Ishikawa (cell line): ENCODE measurements around the gene RCAN2.

ENCODE experiments used
- CEBPB ChIP-seq: IDR thresholded peaks from 2 replicates; pipeline ENCODE4 v1.6.1; 2012
- EGR1 ChIP-seq: IDR thresholded peaks from 2 replicates; pipeline ENCODE4 v1.6.1; 2012
- EP300 ChIP-seq: IDR thresholded peaks from 2 replicates; pipeline ENCODE4 v1.6.1; 2012; ENCODE audit warnings: borderline replicate concordance
- MAX ChIP-seq: IDR thresholded peaks from 2 replicates; pipeline ENCODE4 v1.6.1; 2012
- NFIC ChIP-seq: IDR thresholded peaks from 2 replicates; pipeline ENCODE4 v1.6.1; 2012
- TCF12 ChIP-seq: IDR thresholded peaks from 2 replicates; pipeline ENCODE4 v1.6.1; 2012; ENCODE audit warnings: low read depth
- USF1 ChIP-seq: IDR thresholded peaks from 2 replicates; pipeline ENCODE4 v1.6.1; 2012
- YY1 ChIP-seq: IDR thresholded peaks from 2 replicates; pipeline ENCODE4 v1.6.1; 2012; ENCODE audit warnings: low read depth

- TF ChIP-seq EP300 = no peak
- no peak for TF ChIP-seq MAX
- no peak for TF ChIP-seq TCF12
- no peak for TF ChIP-seq CEBPB
- TF ChIP-seq NFIC = no peak
- TF ChIP-seq USF1 = no peak
- TF ChIP-seq YY1 = no peak
- TF ChIP-seq EGR1 = no peak
Observed at GRCh38 chr6:46419576-46420002, 71.7 kb downstream of the RCAN2 start.
